Measurements from ENCODE around the gene RRP1B.

DNA sequence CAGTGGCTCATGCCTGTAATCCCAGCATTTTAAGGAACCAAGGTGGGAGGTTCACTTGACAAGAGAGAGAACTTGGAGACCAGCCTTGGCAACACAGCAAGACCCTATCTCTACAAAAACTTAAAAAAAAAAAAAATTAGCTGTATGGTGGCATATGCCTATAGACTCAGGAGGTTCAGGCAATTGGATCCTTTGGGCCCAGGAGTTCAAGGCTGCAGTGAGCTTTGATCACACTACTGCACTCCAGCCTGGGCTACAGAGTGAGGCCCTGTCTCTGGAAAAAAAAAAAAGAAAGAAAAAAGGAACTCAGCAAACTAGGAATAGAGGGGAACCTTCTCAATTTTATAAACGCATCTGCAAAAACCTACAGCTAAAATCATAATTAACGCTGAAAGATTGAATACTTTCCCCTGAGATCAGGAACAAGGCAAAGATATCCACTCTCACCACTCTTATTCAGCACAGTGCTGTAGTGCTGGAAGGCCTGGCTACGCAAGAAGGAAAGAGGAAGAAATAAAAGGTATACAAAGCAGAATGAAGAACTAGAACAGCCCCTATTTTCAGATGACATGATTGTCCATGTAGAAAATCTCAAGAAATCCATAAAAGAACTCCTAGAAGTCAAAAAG, 21.7 kb upstream of the RRP1B start:
- TF ChIP-seq CTCF (IDR thresholded peaks at IDR 0.05) (no peak), POLR2A (IDR thresholded peaks at IDR 0.05) (no peak)

Measured in stomach (tissue), 4 donors.